ENCODE measurements around the gene TRABD2B.

DNA sequence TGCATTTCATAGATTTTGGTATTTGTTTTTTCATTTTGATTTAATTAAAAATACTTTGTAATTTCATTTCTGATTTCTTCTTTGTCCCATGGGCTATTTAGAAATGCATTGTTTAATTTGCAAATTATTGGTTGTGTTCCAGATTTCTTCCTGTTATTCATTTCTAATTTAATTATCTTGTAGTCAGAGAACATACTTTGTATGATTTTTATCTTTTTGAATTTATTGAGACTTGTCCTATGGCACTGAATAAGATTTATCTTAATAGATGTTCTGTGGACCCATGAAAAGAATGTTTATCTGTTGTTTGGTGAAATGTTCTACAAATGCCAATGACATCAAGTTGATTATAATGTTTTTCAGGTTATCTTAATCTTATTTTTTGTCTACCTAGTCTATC lies 16.1 kb upstream of the TRABD2B start:
- TF ChIP-seq, protein P1, sequence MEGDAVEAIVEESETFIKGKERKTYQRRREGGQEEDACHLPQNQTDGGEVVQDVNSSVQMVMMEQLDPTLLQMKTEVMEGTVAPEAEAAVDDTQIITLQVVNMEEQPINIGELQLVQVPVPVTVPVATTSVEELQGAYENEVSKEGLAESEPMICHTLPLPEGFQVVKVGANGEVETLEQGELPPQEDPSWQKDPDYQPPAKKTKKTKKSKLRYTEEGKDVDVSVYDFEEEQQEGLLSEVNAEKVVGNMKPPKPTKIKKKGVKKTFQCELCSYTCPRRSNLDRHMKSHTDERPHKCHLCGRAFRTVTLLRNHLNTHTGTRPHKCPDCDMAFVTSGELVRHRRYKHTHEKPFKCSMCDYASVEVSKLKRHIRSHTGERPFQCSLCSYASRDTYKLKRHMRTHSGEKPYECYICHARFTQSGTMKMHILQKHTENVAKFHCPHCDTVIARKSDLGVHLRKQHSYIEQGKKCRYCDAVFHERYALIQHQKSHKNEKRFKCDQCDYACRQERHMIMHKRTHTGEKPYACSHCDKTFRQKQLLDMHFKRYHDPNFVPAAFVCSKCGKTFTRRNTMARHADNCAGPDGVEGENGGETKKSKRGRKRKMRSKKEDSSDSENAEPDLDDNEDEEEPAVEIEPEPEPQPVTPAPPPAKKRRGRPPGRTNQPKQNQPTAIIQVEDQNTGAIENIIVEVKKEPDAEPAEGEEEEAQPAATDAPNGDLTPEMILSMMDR (IDR thresholded peaks at IDR 0.05) = no peak
- no peak for TF ChIP-seq POLR2A (IDR thresholded peaks at IDR 0.05)
